Caki2 (cell line): ENCODE measurements around the gene RPS10. TPM values are rescaled to one million over a fixed set of nuclear protein-coding genes. Genes with fewer than 3 reads are reported as not detected.
"Not testable (repeated sequence)": the region's sequence is repeated elsewhere in the genome, so short reads cannot be mapped to it uniquely, and the experiment has no call there.

ENCODE experiments used
- DNase-seq: peaks from one replicate; pipeline ENCODE4 v3.0.0-alpha.2; 2015; ENCODE audit warnings: low read depth
- in situ Hi-C: cut with HindIII; loops from 2 replicates; pipeline ENCODE4 v1.10.0; 2016; ENCODE audit warnings: low sequenced_read_pairs, low pct_unique_long_range_greater_than_20kb, mixed read lengths
- total RNA-seq: library from RNA; depleted of rRNA; stranded (reverse); fragments of >200 nt; shearing (Covaris generic); gene quantifications from 2 replicates; pipeline ENCODE4 v1.2.3, GENCODE V29; 2014; ENCODE audit warnings: low replicate concordance; rRNA removed

Gene RPS10
- total RNA-seq, 1 experiment from 2014 or later = 2,697 TPM

- no peak for DNase-seq
- in situ Hi-C loops = no loop called here
These were observed 42.7 kb downstream of the RPS10 start for GRCh38 chr6:34383161-34383631.

GRCh38 chr6:34381081-34381480 is 44.8 kb downstream of the RPS10 start:
- no peak for DNase-seq
- in situ Hi-C loops = no loop called here

DNA sequence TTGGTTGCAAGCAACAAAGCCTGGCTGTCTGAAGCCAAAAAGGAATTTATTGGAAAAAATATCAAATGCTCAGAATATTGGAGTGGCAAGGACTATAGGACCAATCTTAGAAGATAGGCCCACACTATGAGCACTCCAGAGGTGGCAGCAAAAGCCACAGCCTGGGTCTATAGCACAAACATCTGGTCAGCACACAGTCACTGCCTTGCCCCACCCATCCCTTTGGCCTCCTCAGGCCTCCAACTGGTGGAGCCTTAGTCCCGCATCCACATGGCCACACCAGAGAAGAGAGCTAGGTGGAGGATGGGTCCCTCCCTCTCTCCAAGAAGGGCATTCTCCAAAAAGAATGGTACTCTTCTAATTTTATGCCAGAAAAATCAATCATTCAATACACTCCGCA is 47.4 kb downstream of the RPS10 start:
- in situ Hi-C loops = no loop called here
- no peak for DNase-seq

DNA sequence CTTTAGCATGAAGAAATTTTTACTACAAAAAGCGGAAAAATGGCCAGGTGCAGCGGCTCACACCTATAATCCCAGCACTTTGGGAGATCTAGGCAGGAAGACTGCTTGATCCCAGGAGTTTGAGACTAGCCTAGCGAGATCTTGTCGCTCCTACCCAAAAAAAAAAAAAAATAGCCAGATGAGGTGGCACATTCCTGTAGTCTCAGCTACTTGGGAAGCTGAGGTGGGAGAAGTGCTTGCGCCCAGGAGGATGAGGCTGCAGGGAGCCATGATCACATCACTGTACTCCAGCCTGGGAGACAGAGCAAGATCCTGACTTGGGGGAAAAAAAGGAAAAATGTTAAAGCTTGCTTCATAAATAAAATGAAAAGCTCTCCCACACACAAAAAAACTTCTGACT is 47.9 kb downstream of the RPS10 start:
- in situ Hi-C loops = no loop called here
- DNase-seq = no peak

DNA sequence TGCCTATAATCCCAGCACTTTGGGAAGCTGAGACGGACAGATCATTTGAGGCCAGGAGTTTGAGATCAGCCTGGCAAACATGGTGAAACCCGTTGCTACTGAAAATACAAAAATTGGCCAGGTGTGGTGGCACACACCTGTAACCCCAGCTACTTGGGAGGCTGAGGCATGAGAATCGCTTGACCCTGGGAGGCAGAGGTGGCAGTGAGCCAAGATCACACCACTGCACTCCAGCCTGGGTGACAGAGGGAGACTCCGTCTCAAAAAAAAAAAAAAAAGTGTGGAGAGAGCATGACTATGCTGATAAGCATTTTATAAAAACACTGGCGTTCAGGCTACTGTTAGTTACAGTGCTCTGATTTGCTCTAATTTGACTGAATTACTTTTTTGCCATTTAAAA is 48.3 kb downstream of the RPS10 start:
- DNase-seq, in situ Hi-C loops: not testable (repeated sequence)

DNA sequence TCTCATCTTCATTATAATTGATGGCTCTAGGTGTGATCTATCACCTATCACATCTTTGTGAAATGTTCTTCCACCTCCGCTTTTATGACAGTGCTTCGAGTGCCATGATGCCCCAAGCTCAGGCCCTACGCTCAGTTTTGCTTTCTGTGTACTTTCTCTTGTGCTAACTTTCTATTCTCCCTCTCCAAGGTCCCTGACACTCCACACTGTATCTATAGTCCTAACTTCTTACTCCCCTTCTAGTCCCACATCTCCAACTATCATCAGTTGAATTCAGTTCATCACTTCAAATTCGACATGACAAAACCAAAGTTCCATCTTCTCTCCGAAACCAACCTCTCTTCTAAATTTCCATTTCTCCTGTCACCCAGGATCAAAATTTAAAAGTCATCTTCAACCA is 50.0 kb downstream of the RPS10 start:
- DNase-seq = no peak
- in situ Hi-C loops = no loop called here

- no peak for DNase-seq
- in situ Hi-C loops = no loop called here
These were observed 51.4 kb downstream of the RPS10 start for GRCh38 chr6:34374508-34374907.

- in situ Hi-C loops = no loop called here
These were observed 51.8 kb downstream of the RPS10 start for GRCh38 chr6:34374069-34374468.

GRCh38 chr6:34373511-34373910 is 52.4 kb downstream of the RPS10 start:
- no peak for DNase-seq
- in situ Hi-C loops = no loop called here

More at GRCh38 chr6:34374069-34374468, 51.8 kb downstream of the RPS10 start:
- no peak for DNase-seq

GRCh38 chr6:34371865-34372264 is 54.0 kb downstream of the RPS10 start:
- in situ Hi-C loops, DNase-seq: not testable (repeated sequence)

GRCh38 chr6:34370361-34370760 is 55.5 kb downstream of the RPS10 start:
- DNase-seq = no peak
- in situ Hi-C loops = no loop called here

DNA sequence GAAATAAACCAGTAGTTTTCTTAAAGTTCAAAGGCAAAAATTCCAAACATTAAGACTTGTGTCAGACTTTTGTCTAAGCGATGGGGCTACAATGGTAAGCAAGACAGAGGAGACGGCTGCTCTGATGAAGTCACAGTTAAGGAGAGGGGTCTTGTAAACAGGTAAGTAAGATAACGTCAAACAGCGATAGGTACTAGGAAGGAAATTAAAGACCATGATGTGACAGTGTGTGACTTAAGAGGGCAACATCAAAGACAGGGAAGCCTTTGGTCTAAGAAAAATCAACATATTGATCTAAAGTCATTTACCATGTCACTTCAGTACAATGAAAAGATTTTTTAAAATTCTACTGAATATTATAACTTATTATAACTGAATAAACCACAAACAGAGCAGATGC is 56.5 kb downstream of the RPS10 start:
- in situ Hi-C loops = no loop called here
- DNase-seq = no peak

Other genes with a start within 250 kb of the RPS10 start
- 217 and 265 TPM in 2 replicates for gene HMGA1, start 189.2 kb downstream of the RPS10 start, total RNA-seq
- gene SMIM29, start 177.1 kb downstream of the RPS10 start, total RNA-seq = 57.0 and 64.2 TPM in 2 replicates
- 6.7 and 7.2 TPM in 2 replicates for gene NUDT3, start 33.4 kb downstream of the RPS10 start, total RNA-seq
- not detected in 2 replicates for gene PACSIN1, start 40.0 kb upstream of the RPS10 start, total RNA-seq
- gene SPDEF, start 130.3 kb upstream of the RPS10 start, total RNA-seq = 0.24 TPM in 1 of 2 replicates, not detected in the other